Body of pancreas (tissue), 4 donors: Measurements from ENCODE around the gene GPD1L.

ENCODE experiments used
- POLR2A ChIP-seq, 3 donors: fragments of 450-650 bp; IDR thresholded peaks; one replicate each; pipeline ENCODE4 v1.6.1; 2016; ENCODE audit warnings: antibody characterized with exemption in 3 of 3, mild to moderate bottlenecking in 2 of 3
- TF ChIP-seq, protein P1 (sequence below), 7 experiments: fragments of 450-650 bp in 4 of 7; fragments of 200-600 bp in 3 of 7; sonication (generic) in 3 of 7; IDR thresholded peaks; one replicate each; pipeline ENCODE4 v1.5.1; 2016 to 2019; ENCODE audit warnings: antibody characterized with exemption in 7 of 7

DNA sequence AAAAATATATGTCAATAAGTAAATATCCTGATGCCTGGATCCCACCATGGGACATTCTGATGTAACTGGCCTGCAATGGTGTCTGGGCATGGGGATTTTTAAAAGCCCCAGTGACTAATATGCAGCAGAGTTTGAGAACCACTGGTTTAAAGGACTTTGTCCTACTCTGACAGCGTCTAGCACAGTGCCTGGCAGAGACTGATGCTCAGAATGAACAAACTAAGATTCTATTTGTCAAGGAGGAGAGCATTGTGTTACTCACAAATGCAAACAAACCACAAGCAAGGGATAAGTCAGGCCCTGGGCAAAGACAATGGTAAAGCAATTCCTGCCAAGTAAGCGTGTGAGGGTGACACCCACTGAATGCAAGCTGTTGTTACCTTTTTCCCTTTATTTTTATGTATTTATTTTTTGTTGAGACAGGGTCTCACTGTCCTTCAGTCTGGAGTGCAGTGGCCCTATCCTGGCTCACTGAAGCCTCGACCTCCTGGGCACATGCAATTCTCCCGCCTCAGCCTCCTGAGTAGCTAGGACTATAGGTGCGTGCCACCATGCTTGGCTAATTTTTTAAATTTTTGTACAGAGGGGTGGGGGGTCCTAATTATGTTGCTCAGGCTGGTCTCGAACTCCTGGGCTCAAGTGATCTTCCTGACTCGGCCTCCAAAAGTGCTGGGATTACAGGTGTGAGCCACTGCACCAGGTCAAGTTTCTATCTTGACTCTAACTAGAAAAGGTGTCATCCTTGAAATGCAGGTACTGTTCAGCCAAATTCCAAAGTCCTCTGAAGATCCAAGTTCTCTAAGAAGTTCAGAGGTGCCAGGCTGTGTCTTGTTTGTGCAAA is 909 bp upstream of the GPD1L start:
- TF ChIP-seq, protein P1, sequence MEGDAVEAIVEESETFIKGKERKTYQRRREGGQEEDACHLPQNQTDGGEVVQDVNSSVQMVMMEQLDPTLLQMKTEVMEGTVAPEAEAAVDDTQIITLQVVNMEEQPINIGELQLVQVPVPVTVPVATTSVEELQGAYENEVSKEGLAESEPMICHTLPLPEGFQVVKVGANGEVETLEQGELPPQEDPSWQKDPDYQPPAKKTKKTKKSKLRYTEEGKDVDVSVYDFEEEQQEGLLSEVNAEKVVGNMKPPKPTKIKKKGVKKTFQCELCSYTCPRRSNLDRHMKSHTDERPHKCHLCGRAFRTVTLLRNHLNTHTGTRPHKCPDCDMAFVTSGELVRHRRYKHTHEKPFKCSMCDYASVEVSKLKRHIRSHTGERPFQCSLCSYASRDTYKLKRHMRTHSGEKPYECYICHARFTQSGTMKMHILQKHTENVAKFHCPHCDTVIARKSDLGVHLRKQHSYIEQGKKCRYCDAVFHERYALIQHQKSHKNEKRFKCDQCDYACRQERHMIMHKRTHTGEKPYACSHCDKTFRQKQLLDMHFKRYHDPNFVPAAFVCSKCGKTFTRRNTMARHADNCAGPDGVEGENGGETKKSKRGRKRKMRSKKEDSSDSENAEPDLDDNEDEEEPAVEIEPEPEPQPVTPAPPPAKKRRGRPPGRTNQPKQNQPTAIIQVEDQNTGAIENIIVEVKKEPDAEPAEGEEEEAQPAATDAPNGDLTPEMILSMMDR (IDR thresholded peaks at IDR 0.05): no peak
- TF ChIP-seq POLR2A (IDR thresholded peaks at IDR 0.05): no peak
